Measurements from ENCODE around the gene EMC1. TPM values are rescaled to one million over a fixed set of nuclear protein-coding genes. Genes with fewer than 3 reads are reported as not detected.
"Not testable (repeated sequence)": the region's sequence is repeated elsewhere in the genome, so short reads cannot be mapped to it uniquely, and the experiment has no call there.

EMC1 gene
- polyA plus RNA-seq, 1 of the 3 experiments (the other 2 are of a cell fraction) = 87.6 TPM

DNA sequence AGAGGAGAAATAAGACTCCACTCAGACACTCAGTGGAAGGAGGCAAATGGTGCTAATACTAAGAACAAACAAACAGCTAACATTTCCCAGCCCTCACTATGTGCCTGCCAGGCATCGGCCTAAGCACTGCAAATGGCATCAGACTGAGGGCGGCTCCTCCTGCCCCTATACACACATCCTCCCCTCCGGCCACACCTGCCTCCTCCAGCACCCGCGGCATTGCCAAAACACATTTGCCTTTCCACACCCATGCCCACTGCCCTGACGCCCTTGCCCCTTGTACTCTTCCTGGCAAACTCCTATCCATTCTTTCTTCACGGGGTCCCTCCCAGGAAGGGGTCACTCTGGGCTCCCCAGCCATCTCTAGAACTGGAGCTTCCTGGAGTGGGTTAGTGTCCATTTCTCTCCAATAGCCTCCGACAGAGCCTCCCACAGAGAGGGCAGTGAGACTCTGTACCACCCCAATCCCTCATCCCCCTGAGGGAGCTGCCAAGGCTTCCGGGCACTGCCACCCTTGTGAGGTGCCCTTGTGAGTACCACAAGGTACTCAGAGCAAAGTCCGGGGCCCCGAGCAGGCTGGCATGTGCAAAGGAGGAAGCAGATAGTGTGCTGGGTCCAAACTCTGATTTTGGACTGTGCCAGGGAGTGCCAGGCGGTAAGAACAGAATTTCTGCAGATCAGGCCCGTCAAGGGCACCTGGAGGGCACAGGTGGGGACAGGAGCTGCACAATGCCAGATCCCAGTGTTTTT is 36.3 kb upstream of the EMC1 start:
- Histone ChIP-seq H3K27me3 (ENCODE audit: insufficient read depth) (no peaks in the 10 kb centered on the region; the same call in 1 of the 2 replicates), H3K27ac (ENCODE audit: low read depth in 2 of 2, low read length in 1 of 2) (no peak overlapping the region), H4K20me1 (ENCODE audit: insufficient read depth) (no peaks in the 10 kb centered on the region), H3K9me2 (no peaks in the 10 kb centered on the region), H2AFZ (ENCODE audit: low read depth) (no peak overlapping the region), H3K9me3 (peaks cover 3% of the 10 kb centered on the region; the same call in 1 of the 2 replicates), H3K36me3 (replicated peaks in 1 of 2; ENCODE audit: control insufficient read depth in 1 of 2, insufficient read depth in 2 of 2, low read length in 1 of 2) (peaks cover 0 to 24% of the 10 kb centered on the region in 2 experiments), H3K4me3 (ENCODE audit: low read depth in 2 of 2, low read length in 1 of 2) (no peak overlapping the region), H3F3A (replicated peaks; ENCODE audit: insufficient read depth) (no peaks in the 10 kb centered on the region), H3K4me2 (no peak overlapping the region), H3K79me2 (ENCODE audit: insufficient read depth) (no peaks in the 10 kb centered on the region), H3K9ac (no peak overlapping the region), H3K4me1 (ENCODE audit: control insufficient read depth in 1 of 2, insufficient read depth in 2 of 2, low read depth in 1 of 2, low read length in 1 of 2) (no peaks in the 10 kb centered on the region)
- ChIA-PET CTCF (interaction anchor here (1.1 kb wide), 1 partner anchor 47 kb away, joined by 3 read pairs; no protein-coding TSS in a partner anchor), POLR2A (no interaction called here)
- 97% methylated on average over 11 of the region's 13 CpGs for WGBS (ENCODE audit: low lambda C conversion rate)
- no peak for TF ChIP-seq TAF1 (IDR thresholded peaks at IDR 0.05; ENCODE audit: borderline replicate concordance, low read depth, low read length)
- TF ChIP-seq FOSL2 (IDR thresholded peaks at IDR 0.05; ENCODE audit: borderline replicate concordance, low read depth) = no peak
- TF ChIP-seq EP300 (IDR thresholded peaks at IDR 0.05; ENCODE audit: borderline replicate concordance in 1 of 2, low read depth in 1 of 2, low read length in 1 of 2) = no peak
- no peak for TF ChIP-seq TEAD4 (IDR thresholded peaks at IDR 0.05; ENCODE audit: borderline replicate concordance, insufficient read depth)
- no peak for TF ChIP-seq TCF12 (IDR thresholded peaks at IDR 0.05)
- no peak for TF ChIP-seq RXRA (IDR thresholded peaks at IDR 0.05; ENCODE audit: borderline replicate concordance, low read depth)
- DNase-seq = no peak

DNA sequence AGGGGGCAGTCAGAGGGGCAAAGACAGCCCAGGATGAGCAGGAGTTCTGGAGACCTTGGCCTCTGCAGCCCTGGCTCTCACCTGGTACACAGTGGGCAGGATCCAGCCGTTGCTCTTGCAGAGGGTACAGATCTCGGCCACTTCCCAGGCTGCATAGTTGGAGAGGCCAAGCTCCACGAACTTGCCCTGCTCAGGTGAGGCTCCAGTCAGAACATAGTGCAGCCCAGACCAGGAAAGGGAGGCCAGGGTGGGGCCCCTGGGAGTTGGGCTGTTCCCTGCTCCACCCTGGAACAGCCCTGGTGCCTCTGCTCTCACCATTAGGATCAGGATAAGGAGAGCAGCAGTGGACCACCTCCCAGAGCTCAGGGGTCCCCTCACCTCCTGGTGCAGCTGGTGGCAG is 34.5 kb upstream of the EMC1 start:
- H2AFZ ChIP-seq (ENCODE audit: low read depth); H3F3A ChIP-seq (replicated peaks; ENCODE audit: insufficient read depth); CTCF ChIA-PET; H3K9me3 ChIP-seq; H3K4me2 ChIP-seq; H3K36me3 ChIP-seq (replicated peaks in 1 of 2; ENCODE audit: control insufficient read depth in 1 of 2, insufficient read depth in 2 of 2, low read length in 1 of 2); H3K4me1 ChIP-seq (ENCODE audit: control insufficient read depth in 1 of 2, insufficient read depth in 2 of 2, low read depth in 1 of 2, low read length in 1 of 2); H3K27ac ChIP-seq (ENCODE audit: low read depth in 2 of 2, low read length in 1 of 2); DNase-seq; H3K79me2 ChIP-seq (ENCODE audit: insufficient read depth); H3K4me3 ChIP-seq (ENCODE audit: low read depth in 2 of 2, low read length in 1 of 2); POLR2A ChIA-PET; H3K27me3 ChIP-seq (ENCODE audit: insufficient read depth); H3K9ac ChIP-seq; H4K20me1 ChIP-seq (ENCODE audit: insufficient read depth); H3K9me2 ChIP-seq: not testable (repeated sequence)
- no CpG with 5 or more reads among the region's 3 CpGs for WGBS (ENCODE audit: low lambda C conversion rate)

GRCh38 chr1:19285366-19285765 is 34.0 kb upstream of the EMC1 start:
- H3K36me3 ChIP-seq (replicated peaks in 1 of 2; ENCODE audit: control insufficient read depth in 1 of 2, insufficient read depth in 2 of 2, low read length in 1 of 2); H3K9ac ChIP-seq; H2AFZ ChIP-seq (ENCODE audit: low read depth); CTCF ChIA-PET; H3K4me1 ChIP-seq (ENCODE audit: control insufficient read depth in 1 of 2, insufficient read depth in 2 of 2, low read depth in 1 of 2, low read length in 1 of 2); H3K9me2 ChIP-seq; POLR2A ChIA-PET; H3K4me3 ChIP-seq (ENCODE audit: low read depth in 2 of 2, low read length in 1 of 2); H3K27me3 ChIP-seq (ENCODE audit: insufficient read depth); H4K20me1 ChIP-seq (ENCODE audit: insufficient read depth); H3F3A ChIP-seq (replicated peaks; ENCODE audit: insufficient read depth); H3K9me3 ChIP-seq; H3K79me2 ChIP-seq (ENCODE audit: insufficient read depth); DNase-seq; H3K4me2 ChIP-seq; H3K27ac ChIP-seq (ENCODE audit: low read depth in 2 of 2, low read length in 1 of 2): not testable (repeated sequence)
- WGBS (ENCODE audit: low lambda C conversion rate) = 91% methylated on average over 3 of the region's 3 CpGs

All from SK-N-SH (cell line).